ENCODE data around the gene GZF1.

DNA sequence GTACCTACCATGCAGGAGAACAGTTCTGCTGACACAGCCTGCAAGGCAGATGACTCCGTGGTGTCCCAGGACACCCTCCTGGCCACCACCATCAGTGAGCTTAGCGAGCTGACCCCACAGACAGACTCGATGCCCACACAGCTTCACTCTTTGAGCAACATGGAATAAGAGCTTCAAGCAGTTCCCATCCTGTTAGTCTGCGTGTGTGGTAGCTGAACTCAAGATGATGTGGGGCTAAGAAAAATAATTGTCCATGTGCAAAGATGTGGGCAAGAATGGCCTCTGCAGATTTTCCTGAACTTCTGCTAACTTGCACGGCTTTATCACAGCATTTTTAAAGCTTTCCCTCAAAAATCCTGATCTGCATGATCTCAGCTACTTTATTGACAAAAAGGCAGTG is 8.3 kb downstream of the GZF1 start:
- TF ChIP-seq TCF4 (CRISPR knock-in tag; IDR thresholded peaks at IDR 0.05; ENCODE audit: borderline replicate concordance): no peak
- no peak for TF ChIP-seq ZFP3 (CRISPR knock-in tag; IDR thresholded peaks at IDR 0.05)
- no peak for TF ChIP-seq ZFP30 (CRISPR knock-in tag; IDR thresholded peaks at IDR 0.05)
- no peak for TF ChIP-seq SNAI2 (CRISPR knock-in tag; IDR thresholded peaks at IDR 0.05)
- TF ChIP-seq ZC3H10 (CRISPR knock-in tag; IDR thresholded peaks at IDR 0.05): no peak
- TF ChIP-seq, protein P1, sequence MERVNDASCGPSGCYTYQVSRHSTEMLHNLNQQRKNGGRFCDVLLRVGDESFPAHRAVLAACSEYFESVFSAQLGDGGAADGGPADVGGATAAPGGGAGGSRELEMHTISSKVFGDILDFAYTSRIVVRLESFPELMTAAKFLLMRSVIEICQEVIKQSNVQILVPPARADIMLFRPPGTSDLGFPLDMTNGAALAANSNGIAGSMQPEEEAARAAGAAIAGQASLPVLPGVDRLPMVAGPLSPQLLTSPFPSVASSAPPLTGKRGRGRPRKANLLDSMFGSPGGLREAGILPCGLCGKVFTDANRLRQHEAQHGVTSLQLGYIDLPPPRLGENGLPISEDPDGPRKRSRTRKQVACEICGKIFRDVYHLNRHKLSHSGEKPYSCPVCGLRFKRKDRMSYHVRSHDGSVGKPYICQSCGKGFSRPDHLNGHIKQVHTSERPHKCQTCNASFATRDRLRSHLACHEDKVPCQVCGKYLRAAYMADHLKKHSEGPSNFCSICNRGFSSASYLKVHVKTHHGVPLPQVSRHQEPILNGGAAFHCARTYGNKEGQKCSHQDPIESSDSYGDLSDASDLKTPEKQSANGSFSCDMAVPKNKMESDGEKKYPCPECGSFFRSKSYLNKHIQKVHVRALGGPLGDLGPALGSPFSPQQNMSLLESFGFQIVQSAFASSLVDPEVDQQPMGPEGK (CRISPR knock-in tag; IDR thresholded peaks at IDR 0.05; ENCODE audit: borderline replicate concordance): no peak
- TF ChIP-seq PPARA (CRISPR knock-in tag; IDR thresholded peaks at IDR 0.05; ENCODE audit: borderline replicate concordance): no peak
- no peak for TF ChIP-seq OSR1 (CRISPR knock-in tag; IDR thresholded peaks at IDR 0.05)
